ENCODE measurements around the gene SLC22A16.

- TF ChIP-seq EZH2 (IDR thresholded peaks at IDR 0.05; ENCODE audit: borderline replicate concordance, low read length) = no peak
- no peak for TF ChIP-seq CTCF (IDR thresholded peaks at IDR 0.05; ENCODE audit: low read length)
These were observed 36.4 kb downstream of the SLC22A16 start for GRCh38 chr6:110440026-110440425.
